ENCODE data around the gene CPD. TPM values are rescaled to one million over a fixed set of nuclear protein-coding genes. Genes with fewer than 3 reads are reported as not detected.

CPD gene
- total RNA-seq = 72.0 TPM

GRCh38 chr17:30378825-30379302, at the start of gene CPD:
Gene CPD (plus strand): TSS chr17:30378927. CDS start chr17:30378981, 54 bp downstream.

GRCh38 chr17:30333503-30334360, 45.0 kb upstream of the CPD start, which contains the start of gene TMIGD1:
Gene TMIGD1 (minus strand): TSS chr17:30334057. CDS start chr17:30332133, 1,924 bp downstream.

GRCh38 chr17:30477083-30477773, 98.5 kb downstream of the CPD start, which contains the start of gene GOSR1:
Gene GOSR1 (plus strand): TSS chr17:30477408. CDS start chr17:30477434, 26 bp downstream.

Small RNA genes lying within 50 kb of the gene (small RNA-seq; reads per million reads assigned to genes)
- gene RF00019 (ENCODE audit: low replicate concordance) (not detected), gene RNU6-990P (ENCODE audit: low replicate concordance) (not detected)

Other genes starting within 250 kb of the CPD start
- gene SLC6A4, start 143.2 kb upstream of the CPD start, total RNA-seq = under 0.01 TPM
- gene BLMH, start 87.0 kb upstream of the CPD start, total RNA-seq = 42.3 TPM
- not detected for gene TMIGD1, start 44.9 kb upstream of the CPD start, total RNA-seq
- 36.9 TPM for gene GOSR1, start 98.5 kb downstream of the CPD start, total RNA-seq